Liver (tissue), 2 donors: Measurements from ENCODE around the gene MFF.

Experiments used
- YY1 ChIP-seq: IDR thresholded peaks from 2 replicates; pipeline ENCODE4 v1.6.1; 2016; ENCODE audit warnings: antibody characterized with exemption, mild to moderate bottlenecking
- TF ChIP-seq, protein P1 (sequence below): fragments of 150-350 bp; IDR thresholded peaks from 2 replicates; pipeline ENCODE4 v1.5.1; 2017; ENCODE audit warnings: improper control_type of control experiment, low read depth, low read length; ENCODE audit not compliant: missing input control
- TF ChIP-seq, protein P2 (sequence below): IDR thresholded peaks from 2 replicates; pipeline ENCODE4 v1.6.1; 2016; ENCODE audit warnings: antibody characterized with exemption, mild to moderate bottlenecking
- donor health status: healthy.

DNA sequence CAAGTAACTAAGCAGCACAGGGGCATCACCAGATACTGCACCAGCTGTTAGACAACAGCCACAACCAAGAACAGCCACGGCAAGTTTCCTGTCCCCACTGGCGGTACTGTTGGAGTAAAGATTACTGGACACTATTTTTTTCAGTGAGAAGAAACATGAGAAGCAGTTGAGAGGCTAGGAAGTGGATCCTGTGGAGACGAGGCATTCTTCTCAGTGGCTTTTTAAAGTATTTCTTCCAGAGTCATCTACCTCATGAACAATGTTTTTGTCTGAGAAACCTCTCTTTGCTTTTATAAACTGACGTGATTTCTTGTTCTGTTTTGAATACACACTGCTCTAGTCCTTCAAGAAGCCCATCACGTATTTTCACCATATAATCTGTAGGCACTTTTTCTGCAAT is 35.3 kb downstream of the MFF start:
- TF ChIP-seq, protein P1, sequence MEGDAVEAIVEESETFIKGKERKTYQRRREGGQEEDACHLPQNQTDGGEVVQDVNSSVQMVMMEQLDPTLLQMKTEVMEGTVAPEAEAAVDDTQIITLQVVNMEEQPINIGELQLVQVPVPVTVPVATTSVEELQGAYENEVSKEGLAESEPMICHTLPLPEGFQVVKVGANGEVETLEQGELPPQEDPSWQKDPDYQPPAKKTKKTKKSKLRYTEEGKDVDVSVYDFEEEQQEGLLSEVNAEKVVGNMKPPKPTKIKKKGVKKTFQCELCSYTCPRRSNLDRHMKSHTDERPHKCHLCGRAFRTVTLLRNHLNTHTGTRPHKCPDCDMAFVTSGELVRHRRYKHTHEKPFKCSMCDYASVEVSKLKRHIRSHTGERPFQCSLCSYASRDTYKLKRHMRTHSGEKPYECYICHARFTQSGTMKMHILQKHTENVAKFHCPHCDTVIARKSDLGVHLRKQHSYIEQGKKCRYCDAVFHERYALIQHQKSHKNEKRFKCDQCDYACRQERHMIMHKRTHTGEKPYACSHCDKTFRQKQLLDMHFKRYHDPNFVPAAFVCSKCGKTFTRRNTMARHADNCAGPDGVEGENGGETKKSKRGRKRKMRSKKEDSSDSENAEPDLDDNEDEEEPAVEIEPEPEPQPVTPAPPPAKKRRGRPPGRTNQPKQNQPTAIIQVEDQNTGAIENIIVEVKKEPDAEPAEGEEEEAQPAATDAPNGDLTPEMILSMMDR: no peak
- no peak for TF ChIP-seq YY1
- TF ChIP-seq, protein P2, sequence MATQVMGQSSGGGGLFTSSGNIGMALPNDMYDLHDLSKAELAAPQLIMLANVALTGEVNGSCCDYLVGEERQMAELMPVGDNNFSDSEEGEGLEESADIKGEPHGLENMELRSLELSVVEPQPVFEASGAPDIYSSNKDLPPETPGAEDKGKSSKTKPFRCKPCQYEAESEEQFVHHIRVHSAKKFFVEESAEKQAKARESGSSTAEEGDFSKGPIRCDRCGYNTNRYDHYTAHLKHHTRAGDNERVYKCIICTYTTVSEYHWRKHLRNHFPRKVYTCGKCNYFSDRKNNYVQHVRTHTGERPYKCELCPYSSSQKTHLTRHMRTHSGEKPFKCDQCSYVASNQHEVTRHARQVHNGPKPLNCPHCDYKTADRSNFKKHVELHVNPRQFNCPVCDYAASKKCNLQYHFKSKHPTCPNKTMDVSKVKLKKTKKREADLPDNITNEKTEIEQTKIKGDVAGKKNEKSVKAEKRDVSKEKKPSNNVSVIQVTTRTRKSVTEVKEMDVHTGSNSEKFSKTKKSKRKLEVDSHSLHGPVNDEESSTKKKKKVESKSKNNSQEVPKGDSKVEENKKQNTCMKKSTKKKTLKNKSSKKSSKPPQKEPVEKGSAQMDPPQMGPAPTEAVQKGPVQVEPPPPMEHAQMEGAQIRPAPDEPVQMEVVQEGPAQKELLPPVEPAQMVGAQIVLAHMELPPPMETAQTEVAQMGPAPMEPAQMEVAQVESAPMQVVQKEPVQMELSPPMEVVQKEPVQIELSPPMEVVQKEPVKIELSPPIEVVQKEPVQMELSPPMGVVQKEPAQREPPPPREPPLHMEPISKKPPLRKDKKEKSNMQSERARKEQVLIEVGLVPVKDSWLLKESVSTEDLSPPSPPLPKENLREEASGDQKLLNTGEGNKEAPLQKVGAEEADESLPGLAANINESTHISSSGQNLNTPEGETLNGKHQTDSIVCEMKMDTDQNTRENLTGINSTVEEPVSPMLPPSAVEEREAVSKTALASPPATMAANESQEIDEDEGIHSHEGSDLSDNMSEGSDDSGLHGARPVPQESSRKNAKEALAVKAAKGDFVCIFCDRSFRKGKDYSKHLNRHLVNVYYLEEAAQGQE: no peak
